ENCODE data around the gene SLC25A26. TPM values are rescaled to one million over a fixed set of nuclear protein-coding genes. Genes with fewer than 3 reads are reported as not detected.

The SLC25A26 gene
- total RNA-seq, 1 experiment from 2014 or later, result 13.2 TPM

DNA sequence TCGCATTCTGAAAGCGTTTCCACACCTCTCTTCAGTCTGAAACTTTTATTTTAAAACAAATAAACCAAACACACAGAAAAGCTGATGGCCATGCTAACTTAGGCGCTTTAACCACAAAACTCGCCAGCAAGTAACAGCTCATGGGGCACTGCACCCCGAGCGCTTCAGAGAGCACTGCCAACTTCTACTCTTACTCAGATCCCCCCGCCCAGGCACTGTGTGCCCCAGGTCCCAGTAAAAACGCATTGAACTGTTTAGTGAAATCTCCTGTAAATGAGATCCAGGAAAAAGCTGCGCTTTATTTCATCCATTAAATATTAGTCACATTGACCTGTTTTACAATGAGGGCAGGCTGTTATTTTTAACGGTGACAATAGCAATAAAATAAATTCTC, 180.4 kb downstream of the SLC25A26 start:
- no peak overlapping the region for H3K4me3 ChIP-seq (ENCODE audit: low read depth in 2 of 2, low read length in 2 of 2)
- no TSS peak for BruUV-seq (replicated peaks)
- no peaks in the 10 kb centered on the region for H3K9me3 ChIP-seq (ENCODE audit: control insufficient read depth, insufficient read depth, low read depth, low read length)
- DNase-seq (ENCODE audit: low read depth, low spot score) (no peak), ATAC-seq (no peak)
- no peaks in the 10 kb centered on the region for H3K4me1 ChIP-seq (ENCODE audit: control insufficient read depth, insufficient read depth, low read length)
- no peak overlapping the region for H3K27ac ChIP-seq (ENCODE audit: low read length)
- TF ChIP-seq POLR2AphosphoS5 (IDR thresholded peaks at IDR 0.05; ENCODE audit: low read depth, low read length) (no peak), TCF7L2 (IDR thresholded peaks at IDR 0.05; ENCODE audit: low read depth, low read length) (no peak), SIN3A (IDR thresholded peaks at IDR 0.05; ENCODE audit: borderline replicate concordance, insufficient read depth, low read depth, low read length) (no peak)
- TF ChIP-seq, protein P1, sequence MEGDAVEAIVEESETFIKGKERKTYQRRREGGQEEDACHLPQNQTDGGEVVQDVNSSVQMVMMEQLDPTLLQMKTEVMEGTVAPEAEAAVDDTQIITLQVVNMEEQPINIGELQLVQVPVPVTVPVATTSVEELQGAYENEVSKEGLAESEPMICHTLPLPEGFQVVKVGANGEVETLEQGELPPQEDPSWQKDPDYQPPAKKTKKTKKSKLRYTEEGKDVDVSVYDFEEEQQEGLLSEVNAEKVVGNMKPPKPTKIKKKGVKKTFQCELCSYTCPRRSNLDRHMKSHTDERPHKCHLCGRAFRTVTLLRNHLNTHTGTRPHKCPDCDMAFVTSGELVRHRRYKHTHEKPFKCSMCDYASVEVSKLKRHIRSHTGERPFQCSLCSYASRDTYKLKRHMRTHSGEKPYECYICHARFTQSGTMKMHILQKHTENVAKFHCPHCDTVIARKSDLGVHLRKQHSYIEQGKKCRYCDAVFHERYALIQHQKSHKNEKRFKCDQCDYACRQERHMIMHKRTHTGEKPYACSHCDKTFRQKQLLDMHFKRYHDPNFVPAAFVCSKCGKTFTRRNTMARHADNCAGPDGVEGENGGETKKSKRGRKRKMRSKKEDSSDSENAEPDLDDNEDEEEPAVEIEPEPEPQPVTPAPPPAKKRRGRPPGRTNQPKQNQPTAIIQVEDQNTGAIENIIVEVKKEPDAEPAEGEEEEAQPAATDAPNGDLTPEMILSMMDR (IDR thresholded peaks at IDR 0.05), result no peak
- TF ChIP-seq, protein P2, sequence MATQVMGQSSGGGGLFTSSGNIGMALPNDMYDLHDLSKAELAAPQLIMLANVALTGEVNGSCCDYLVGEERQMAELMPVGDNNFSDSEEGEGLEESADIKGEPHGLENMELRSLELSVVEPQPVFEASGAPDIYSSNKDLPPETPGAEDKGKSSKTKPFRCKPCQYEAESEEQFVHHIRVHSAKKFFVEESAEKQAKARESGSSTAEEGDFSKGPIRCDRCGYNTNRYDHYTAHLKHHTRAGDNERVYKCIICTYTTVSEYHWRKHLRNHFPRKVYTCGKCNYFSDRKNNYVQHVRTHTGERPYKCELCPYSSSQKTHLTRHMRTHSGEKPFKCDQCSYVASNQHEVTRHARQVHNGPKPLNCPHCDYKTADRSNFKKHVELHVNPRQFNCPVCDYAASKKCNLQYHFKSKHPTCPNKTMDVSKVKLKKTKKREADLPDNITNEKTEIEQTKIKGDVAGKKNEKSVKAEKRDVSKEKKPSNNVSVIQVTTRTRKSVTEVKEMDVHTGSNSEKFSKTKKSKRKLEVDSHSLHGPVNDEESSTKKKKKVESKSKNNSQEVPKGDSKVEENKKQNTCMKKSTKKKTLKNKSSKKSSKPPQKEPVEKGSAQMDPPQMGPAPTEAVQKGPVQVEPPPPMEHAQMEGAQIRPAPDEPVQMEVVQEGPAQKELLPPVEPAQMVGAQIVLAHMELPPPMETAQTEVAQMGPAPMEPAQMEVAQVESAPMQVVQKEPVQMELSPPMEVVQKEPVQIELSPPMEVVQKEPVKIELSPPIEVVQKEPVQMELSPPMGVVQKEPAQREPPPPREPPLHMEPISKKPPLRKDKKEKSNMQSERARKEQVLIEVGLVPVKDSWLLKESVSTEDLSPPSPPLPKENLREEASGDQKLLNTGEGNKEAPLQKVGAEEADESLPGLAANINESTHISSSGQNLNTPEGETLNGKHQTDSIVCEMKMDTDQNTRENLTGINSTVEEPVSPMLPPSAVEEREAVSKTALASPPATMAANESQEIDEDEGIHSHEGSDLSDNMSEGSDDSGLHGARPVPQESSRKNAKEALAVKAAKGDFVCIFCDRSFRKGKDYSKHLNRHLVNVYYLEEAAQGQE (IDR thresholded peaks at IDR 0.05; ENCODE audit: insufficient read depth in 1 of 2, low read depth in 2 of 2, low read length in 1 of 2), result no peak
- intact Hi-C loops (cut with micrococcal nuclease; ENCODE audit: unreplicated experiment), result no loop called here
- ChIA-PET POLR2A (no interaction called here), CTCF (no interaction called here)
- H3K27me3 ChIP-seq (ENCODE audit: control insufficient read depth, insufficient read depth, low read length), result no peaks in the 10 kb centered on the region
- no peaks in the 10 kb centered on the region for H3K36me3 ChIP-seq (ENCODE audit: control insufficient read depth, insufficient read depth, low read length)
- in situ Hi-C loops (cut with HindIII; ENCODE audit: low pct_unique_long_range_greater_than_20kb, low sequenced_read_pairs), result no loop called here

DNA sequence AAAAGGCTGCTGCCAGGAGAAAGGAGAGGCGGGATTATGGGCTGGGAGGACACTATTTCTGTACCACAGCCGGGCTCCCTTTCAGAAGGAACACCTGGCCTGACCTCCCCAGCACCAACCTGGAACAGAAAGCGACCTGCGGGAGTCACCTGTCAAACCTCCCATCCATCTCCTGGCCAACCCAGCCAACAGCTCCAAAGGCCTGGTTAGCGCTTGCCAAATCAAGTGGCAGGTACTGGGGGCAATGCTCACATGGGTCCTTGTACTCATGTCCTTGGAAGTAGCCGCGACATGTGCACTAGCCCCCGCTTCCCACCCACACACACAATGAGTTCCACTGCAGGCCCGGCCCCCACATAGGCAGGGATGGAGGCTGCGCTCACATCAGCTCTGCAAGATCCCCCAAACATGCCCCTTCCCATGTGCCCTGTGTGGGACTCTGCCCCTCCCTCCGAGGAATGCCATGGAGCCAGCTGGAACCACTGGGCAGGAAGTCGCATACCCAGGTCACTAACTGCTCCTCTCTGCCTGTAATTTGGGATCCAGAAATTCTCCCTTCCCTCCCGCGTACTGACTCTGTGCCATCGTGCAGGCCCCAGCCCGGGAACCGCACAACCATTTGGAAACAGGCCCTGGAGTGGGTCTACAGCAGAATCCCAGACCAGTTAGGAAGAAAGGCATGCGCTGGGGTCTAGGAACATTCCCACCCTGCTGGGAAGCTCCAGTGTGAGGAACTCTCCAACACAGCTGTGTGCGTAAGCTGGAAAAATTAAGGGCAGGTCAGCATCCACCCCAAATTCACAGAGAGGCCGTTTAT, 181.1 kb downstream of the SLC25A26 start:
- ChIA-PET POLR2A (no interaction called here), CTCF (no interaction called here)
- no peaks in the 10 kb centered on the region for H3K27me3 ChIP-seq (ENCODE audit: control insufficient read depth, insufficient read depth, low read length)
- DNase-seq (ENCODE audit: low read depth, low spot score), result no peak
- TF ChIP-seq SIN3A (IDR thresholded peaks at IDR 0.05; ENCODE audit: borderline replicate concordance, insufficient read depth, low read depth, low read length) (no peak), POLR2AphosphoS5 (IDR thresholded peaks at IDR 0.05; ENCODE audit: low read depth, low read length) (no peak), TCF7L2 (IDR thresholded peaks at IDR 0.05; ENCODE audit: low read depth, low read length) (no peak)
- TF ChIP-seq, protein P1 (IDR thresholded peaks at IDR 0.05), result no peak
- TF ChIP-seq, protein P2 (IDR thresholded peaks at IDR 0.05; ENCODE audit: insufficient read depth in 1 of 2, low read depth in 2 of 2, low read length in 1 of 2), result no peak
- no peak for ATAC-seq
- in situ Hi-C loops (cut with HindIII; ENCODE audit: low pct_unique_long_range_greater_than_20kb, low sequenced_read_pairs), result no loop called here
- intact Hi-C loops (cut with micrococcal nuclease; ENCODE audit: unreplicated experiment), result no loop called here
- H3K9me3 ChIP-seq (ENCODE audit: control insufficient read depth, insufficient read depth, low read depth, low read length), result no peaks in the 10 kb centered on the region
- BruUV-seq (replicated peaks), result no TSS peak
- H3K4me1 ChIP-seq (ENCODE audit: control insufficient read depth, insufficient read depth, low read length), result no peaks in the 10 kb centered on the region
- H3K27ac ChIP-seq (ENCODE audit: low read length), result no peak overlapping the region
- H3K36me3 ChIP-seq (ENCODE audit: control insufficient read depth, insufficient read depth, low read length), result no peaks in the 10 kb centered on the region
- H3K4me3 ChIP-seq (ENCODE audit: low read depth in 2 of 2, low read length in 2 of 2), result no peak overlapping the region
